Heart right ventricle (tissue), 16 donors: ENCODE results near the gene SS18L1. TPM values are rescaled to one million over a fixed set of nuclear protein-coding genes. Genes with fewer than 3 reads are reported as not detected.

ENCODE experiments used
- ATAC-seq, 8 donors: fragments of 200-7000 bp; cut with Tn5 transposase; one replicate each; pipeline ENCODE4 v1.9.1; 2020; ENCODE audit warnings: mild to moderate bottlenecking in 8 of 8, moderate library complexity in 8 of 8, moderate number of reproducible peaks in 1 of 8
- DNase-seq, 2 donors: peaks; one replicate each; pipeline ENCODE4 v3.0.0-alpha.2; 2020
- H3K27ac ChIP-seq, 10 donors: fragments of 200-600 bp; sonication (generic) in 2 of 10; one replicate each; pipeline versions ENCODE4 v1.5.0 to v1.8.0; 2020 to 2022; ENCODE audit warnings: mild to moderate bottlenecking in 3 of 10
- H3K27me3 ChIP-seq, 7 donors: fragments of 200-600 bp; one replicate each; pipeline ENCODE4 v1.8.0; 2021 to 2022; ENCODE audit warnings: mild to moderate bottlenecking in 2 of 7
- H3K36me3 ChIP-seq, 9 donors: fragments of 200-600 bp; sonication (generic) in 1 of 9; one replicate each; pipeline versions ENCODE4 v1.5.0 to v1.8.0; 2020 to 2022; ENCODE audit warnings: mild to moderate bottlenecking in 2 of 9
- H3K4me1 ChIP-seq, 9 donors: fragments of 200-600 bp; sonication (generic) in 1 of 9; one replicate each; pipeline versions ENCODE4 v1.5.0 to v1.8.0; 2020 to 2022; ENCODE audit warnings: mild to moderate bottlenecking in 4 of 9
- H3K4me3 ChIP-seq, 10 donors: fragments of 200-600 bp; sonication (generic) in 2 of 10; one replicate each; pipeline versions ENCODE4 v1.5.0 to v1.8.0; 2020 to 2022; ENCODE audit warnings: mild to moderate bottlenecking in 7 of 10, moderate library complexity in 2 of 10
- H3K9me3 ChIP-seq, 11 donors: fragments of 200-600 bp in 10 of 11; sonication (generic) in 2 of 11; one replicate each; pipeline versions ENCODE4 v1.5.0 to v1.8.0; 2013 to 2022; ENCODE audit warnings: mild to moderate bottlenecking in 2 of 11, control low read depth in 1 of 11, moderate library complexity in 1 of 11
- CTCF ChIP-seq, 9 donors: fragments of 200-600 bp; sonication (generic) in 2 of 9; IDR thresholded peaks; one replicate each; pipeline versions ENCODE4 v1.5.0 to v1.8.0; 2021 to 2022; ENCODE audit warnings: antibody characterized with exemption in 9 of 9, mild to moderate bottlenecking in 5 of 9, moderate library complexity in 1 of 9
- WGBS, 2 donors: extraction: QIAGEN DNeasy Blood & Tissue Kit; methylation state at CpG; one replicate each; pipeline ENCODE4 v1.1.7; 2013; ENCODE audit warnings: inconsistent platforms in 1 of 2; 5-methylcytosine and 5-hydroxymethylcytosine counted together
- intact Hi-C, 10 donors: fragments of 100-400 bp; cut with DNase I; formaldehyde crosslinking; loops; one replicate each; pipeline versions ENCODE4 v1.11.1 to v1.14.2; 2022
- polyA plus RNA-seq, 2 donors: library from polyadenylated mRNA; stranded (reverse); fragments of 200-250 nt; gene quantifications; one replicate each; pipeline ENCODE4 v1.2.3, GENCODE V29; 2013
- total RNA-seq, 10 donors: library from RNA; stranded (reverse); fragmentation: NEBNext Ultra II Directional in 3 of 10; extraction: Animal tissue kit (Norgen Biotek cat#: 25700) in 3 of 10; gene quantifications; one replicate each; pipeline versions ENCODE4 v1.2.1 to v1.2.4, GENCODE V29; 2021 to 2023
- donor health status: Arrhythmogenic right ventricular cardiomyopathy.
- donor health status: ischemic (EF 13 %, LVEDD 7.1; RV severe dilation, severe dysfunction).
- donor health status: healthy with polysubstance abuse.
- donor health status: DM: no; HTN: yes; CAD: no.
- donor health status: DM: no; HTN: no; CAD: no.
- donor health status: ischemic (EF 25% LVEDD 6.9; RV normal size, moderate dysfunction).
- donor health status: ischemic (EF 25% LVEDD 5.7; RV mildly dilated, moderate dysfunction).
- donor health status: healthy.
- donor health status: DM: yes; HTN: yes; CAD: no.
- donor health status: Ischemic cardiomyopathy.
- donor health status: ischemic (EF 35%, LVEDD 5.7; RV mildly dilated, moderate dysfunction).
- donor health status: nonischemic (EF 11% LVEDD 7.7; RV severe dilation, severe dysfunction).
- donor health status: DM: yes; HTN: yes; CAD: no.
- donor health status: PGD.
- donor health status: ischemic (EF 29% LVEDD 5.4; RV normal size, mild dysfunction).
- donor health status: nonischemic (EF 23%, LVEDD 6.1; RV moderate dilation, normal function).

Gene SS18L1
- total and polyA plus RNA-seq, 12 donors: 5.2 to 22.3 (median 7.4) TPM

- Histone ChIP-seq H3K27ac (no peak overlapping the region), H3K4me3 (no peak overlapping the region), H3K27me3 (peaks cover 0 to 36% (median 19%) of the 10 kb centered on the region in 7 donors), H3K9me3 (no peaks in the 10 kb centered on the region), H3K36me3 (no peaks in the 10 kb centered on the region), H3K4me1 (peaks cover 0 to 4% (median 3%) of the 10 kb centered on the region in 9 donors)
- peak in 2 of 8 donors; percentile 7 to 15 for ATAC-seq
- DNase-seq: no peak
- intact Hi-C loops: no loop called here
- 57 to 59% methylated on average over 34 to 37 of the region's 37 CpGs for WGBS, 2 donors
- no peak for TF ChIP-seq CTCF (IDR thresholded peaks at IDR 0.05)
These were observed 84.7 kb downstream of the SS18L1 start for GRCh38 chr20:62227977-62228958.

GRCh38 chr20:62228982-62229545 lies 85.5 kb downstream of the SS18L1 start:
- no peak for ATAC-seq
- Histone ChIP-seq H3K9me3 (peaks cover 0 to 4% (median 0%) of the 10 kb centered on the region in 11 donors), H3K4me1 (peaks cover 0 to 10% (median 7%) of the 10 kb centered on the region in 9 donors), H3K27ac (no peak overlapping the region), H3K36me3 (no peaks in the 10 kb centered on the region), H3K27me3 (peaks cover 0 to 28% (median 13%) of the 10 kb centered on the region in 7 donors), H3K4me3 (no peak overlapping the region)
- 77 to 87% methylated on average over 7 of the region's 7 CpGs for WGBS, 2 donors
- DNase-seq: no peak
- intact Hi-C loops: no loop called here
- no peak for TF ChIP-seq CTCF (IDR thresholded peaks at IDR 0.05)

GRCh38 chr20:62229667-62230066 lies 86.1 kb downstream of the SS18L1 start:
- ATAC-seq (no peak), DNase-seq (no peak)
- 75 to 81% methylated on average over 4 of the region's 4 CpGs for WGBS, 2 donors
- H3K4me3 ChIP-seq: no peak overlapping the region
- TF ChIP-seq CTCF (IDR thresholded peaks at IDR 0.05): no peak
- H3K9me3 ChIP-seq: peaks cover 0 to 4% (median 0%) of the 10 kb centered on the region in 11 donors
- peaks cover 0 to 16% (median 10%) of the 10 kb centered on the region in 9 donors for H3K4me1 ChIP-seq
- intact Hi-C loops: loop anchor here in 1 of 10 donors (5.0 kb wide), 1 partner anchor 42 kb away; no protein-coding TSS in a partner anchor
- peaks cover 0 to 22% (median 9%) of the 10 kb centered on the region in 7 donors for H3K27me3 ChIP-seq
- no peak overlapping the region for H3K27ac ChIP-seq
- no peaks in the 10 kb centered on the region for H3K36me3 ChIP-seq

DNA sequence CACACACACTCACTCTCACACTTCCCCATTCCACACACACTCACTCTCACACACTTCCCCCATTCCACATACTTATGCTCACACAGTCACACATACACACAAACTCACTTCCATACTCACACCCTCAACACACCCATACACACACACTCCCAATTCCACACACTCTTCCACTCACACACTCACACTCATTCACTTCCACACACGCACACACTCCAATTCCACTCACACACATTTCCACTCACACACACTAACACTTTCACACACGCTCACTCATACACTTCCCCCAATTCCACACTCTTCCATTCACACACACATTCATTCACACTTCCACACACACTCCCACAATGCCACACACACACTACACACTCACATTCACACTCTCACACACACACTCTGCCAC lies 86.7 kb downstream of the SS18L1 start:
- Histone ChIP-seq H3K27me3 (peaks cover 0 to 17% (median 5%) of the 10 kb centered on the region in 7 donors), H3K36me3 (no peaks in the 10 kb centered on the region), H3K4me3 (no peak overlapping the region), H3K4me1 (peaks cover 0 to 21% (median 10%) of the 10 kb centered on the region in 9 donors), H3K9me3 (peaks cover 0 to 4% (median 0%) of the 10 kb centered on the region in 11 donors), H3K27ac (no peak overlapping the region)
- DNase-seq: no peak
- TF ChIP-seq CTCF (IDR thresholded peaks at IDR 0.05): no peak
- intact Hi-C loops: loop anchor here in 1 of 10 donors (5.0 kb wide), 1 partner anchor 43 kb away; no protein-coding TSS in a partner anchor
- 96 to 98% methylated on average over 2 of the region's 2 CpGs for WGBS, 2 donors
- no peak for ATAC-seq
